Measurements from ENCODE around the gene CNOT10. TPM values are rescaled to one million over a fixed set of nuclear protein-coding genes. Genes with fewer than 3 reads are reported as not detected.
"Not testable (repeated sequence)": the region's sequence is repeated elsewhere in the genome, so short reads cannot be mapped to it uniquely, and the experiment has no call there.

The CNOT10 gene, protein sequence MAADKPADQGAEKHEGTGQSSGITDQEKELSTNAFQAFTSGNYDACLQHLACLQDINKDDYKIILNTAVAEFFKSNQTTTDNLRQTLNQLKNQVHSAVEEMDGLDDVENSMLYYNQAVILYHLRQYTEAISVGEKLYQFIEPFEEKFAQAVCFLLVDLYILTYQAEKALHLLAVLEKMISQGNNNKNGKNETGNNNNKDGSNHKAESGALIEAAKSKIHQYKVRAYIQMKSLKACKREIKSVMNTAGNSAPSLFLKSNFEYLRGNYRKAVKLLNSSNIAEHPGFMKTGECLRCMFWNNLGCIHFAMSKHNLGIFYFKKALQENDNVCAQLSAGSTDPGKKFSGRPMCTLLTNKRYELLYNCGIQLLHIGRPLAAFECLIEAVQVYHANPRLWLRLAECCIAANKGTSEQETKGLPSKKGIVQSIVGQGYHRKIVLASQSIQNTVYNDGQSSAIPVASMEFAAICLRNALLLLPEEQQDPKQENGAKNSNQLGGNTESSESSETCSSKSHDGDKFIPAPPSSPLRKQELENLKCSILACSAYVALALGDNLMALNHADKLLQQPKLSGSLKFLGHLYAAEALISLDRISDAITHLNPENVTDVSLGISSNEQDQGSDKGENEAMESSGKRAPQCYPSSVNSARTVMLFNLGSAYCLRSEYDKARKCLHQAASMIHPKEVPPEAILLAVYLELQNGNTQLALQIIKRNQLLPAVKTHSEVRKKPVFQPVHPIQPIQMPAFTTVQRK
- total RNA-seq, result 10 to 100 TPM; 44.2 to 45.8 TPM

DNA sequence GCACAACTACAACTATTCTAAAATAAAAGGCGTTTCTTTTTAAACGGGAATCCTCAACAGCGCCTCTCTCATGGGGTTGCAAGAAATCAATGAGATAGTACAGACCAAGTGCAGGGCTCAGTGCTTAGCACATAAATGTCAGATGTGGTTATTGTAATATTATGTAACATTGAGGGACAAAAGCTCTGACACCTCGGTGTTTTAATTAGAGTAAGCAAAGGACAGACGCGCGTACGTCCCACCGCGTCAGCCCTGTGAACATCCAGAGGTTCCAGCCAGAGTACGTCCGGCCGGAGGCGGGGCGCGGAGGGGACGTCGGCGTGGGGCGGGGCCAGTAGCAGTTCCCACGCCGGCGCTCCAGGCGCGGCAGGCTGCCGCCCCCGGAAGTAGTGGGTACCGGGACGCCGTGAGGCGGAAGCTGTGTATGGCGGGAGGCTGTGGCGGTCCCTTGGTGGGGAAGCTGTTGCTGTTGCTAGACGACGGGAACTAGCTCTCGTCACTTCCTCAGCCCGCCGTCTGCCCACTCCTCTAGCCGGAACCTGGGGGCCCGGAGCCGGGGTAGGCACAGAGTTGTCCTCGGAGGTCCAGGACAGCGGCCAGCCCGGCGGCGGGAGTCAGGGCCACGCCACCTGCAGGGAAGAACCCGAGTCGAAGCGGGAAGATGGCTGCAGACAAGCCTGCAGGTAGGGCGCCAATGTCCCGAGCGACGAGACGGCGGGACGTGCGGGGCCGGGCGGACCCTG lies at the start of gene CNOT10:
TSS of gene CNOT10 (plus strand) at position 389 of the 743 bp plus-strand sequence. CDS start at position 662, 273 bp downstream.
- CTCF ChIA-PET, result interaction anchor here (0.7 to 1.6 kb wide), 9 partner anchors 10 to 687 kb away, joined by 3 to 5 read pairs (median 3); partner anchors contain the start of gene DYNC1LI1
- H3K4me1 Mint-ChIP-seq, result peaks cover 35% of the 10 kb centered on the region
- POLR2A ChIA-PET, result interaction anchor here (0.7 to 1.5 kb wide), 13 partner anchors 10 to 756 kb away, joined by 3 to 5 read pairs (median 3); partner anchors contain the start of gene CMTM6
- peak within 1 kb of the TSS; percentile 92 for H3K4me3 Mint-ChIP-seq
- peaks cover 14% of the 10 kb centered on the region for H3K36me3 Mint-ChIP-seq (ENCODE audit: low read depth)
- no peaks in the 10 kb centered on the region for H3K27me3 Mint-ChIP-seq
- DNase-seq, result peak; percentile 98
- H3K9me3 Mint-ChIP-seq, result no peaks in the 10 kb centered on the region
- H3K27ac Mint-ChIP-seq, result peak within 1 kb of the TSS; percentile 85

DNA sequence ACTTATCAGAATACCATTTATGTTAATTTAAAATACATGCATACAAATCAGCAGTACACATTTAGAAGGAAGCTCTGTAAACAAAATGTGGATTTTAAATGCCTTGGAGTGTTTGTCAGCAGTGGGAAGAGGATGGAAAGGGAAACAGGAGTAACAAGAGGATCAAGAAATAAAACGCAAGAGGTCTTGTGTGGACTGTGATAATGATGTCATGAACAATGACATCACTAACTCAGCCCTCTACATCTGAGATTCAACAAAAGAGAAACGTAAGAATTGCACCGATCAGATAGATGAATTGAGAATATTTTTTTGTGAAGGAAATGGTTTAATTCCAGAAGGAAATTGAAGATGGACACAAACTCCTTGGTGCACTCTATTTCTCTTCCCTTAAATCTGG lies 44.0 kb upstream of the CNOT10 start:
- no peak for DNase-seq
- peaks cover 14% of the 10 kb centered on the region for H3K27me3 Mint-ChIP-seq
- no peak overlapping the region for H3K4me3 Mint-ChIP-seq
- H3K36me3 Mint-ChIP-seq (ENCODE audit: low read depth), result no peaks in the 10 kb centered on the region
- no peaks in the 10 kb centered on the region for H3K9me3 Mint-ChIP-seq
- ChIA-PET CTCF (no interaction called here), POLR2A (no interaction called here)
- H3K27ac Mint-ChIP-seq, result no peak overlapping the region
- no peaks in the 10 kb centered on the region for H3K4me1 Mint-ChIP-seq

DNA sequence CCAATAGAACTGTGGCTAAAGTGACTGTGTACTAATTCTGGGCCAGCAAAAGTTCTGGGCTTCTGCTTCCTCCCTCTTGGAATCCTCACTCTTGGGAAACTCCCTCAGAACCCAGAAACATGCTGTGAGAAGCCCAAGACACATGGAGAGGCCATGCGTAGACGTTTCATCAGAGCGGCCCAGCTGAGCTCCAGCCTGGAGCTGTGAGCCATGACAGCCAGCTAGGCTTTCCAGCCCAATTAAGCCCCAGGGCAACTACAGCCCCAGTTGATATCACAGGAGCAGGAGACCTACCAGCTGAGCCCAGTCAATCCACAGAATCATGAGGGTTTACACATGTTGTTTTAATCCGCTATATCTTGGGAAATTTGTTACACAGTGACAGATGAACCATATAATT lies 43.6 kb upstream of the CNOT10 start:
- Mint-ChIP-seq H3K36me3 (ENCODE audit: low read depth) (no peaks in the 10 kb centered on the region), H3K4me1 (no peaks in the 10 kb centered on the region), H3K27me3 (peaks cover 12% of the 10 kb centered on the region), H3K4me3 (no peak overlapping the region), H3K27ac (no peak overlapping the region), H3K9me3 (no peaks in the 10 kb centered on the region)
- DNase-seq, result no peak
- ChIA-PET CTCF (no interaction called here), POLR2A (no interaction called here)

DNA sequence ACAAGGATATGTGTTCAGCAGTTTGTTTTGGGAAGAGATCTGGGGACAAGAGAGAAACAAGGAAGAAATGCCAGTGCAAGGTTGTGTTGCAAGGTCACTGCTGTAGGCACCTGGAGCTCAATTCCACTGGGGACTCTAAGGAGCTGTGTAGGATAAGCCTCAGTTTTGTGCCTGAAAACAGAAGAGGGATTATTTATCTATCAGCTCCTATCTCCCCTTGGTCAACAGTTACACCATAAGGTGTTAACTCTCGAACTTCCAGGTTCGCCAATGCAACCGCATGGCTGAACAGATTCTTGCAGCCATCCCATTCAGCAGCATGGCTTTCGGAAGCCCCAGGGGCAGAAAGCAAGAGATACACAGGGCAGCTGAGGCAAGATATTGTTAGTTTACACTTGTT lies 41.6 kb upstream of the CNOT10 start:
- no peak for DNase-seq
- no peaks in the 10 kb centered on the region for H3K36me3 Mint-ChIP-seq (ENCODE audit: low read depth)
- CTCF ChIA-PET, result interaction anchor here (0.8 to 1.1 kb wide), 3 partner anchors 10 to 21 kb away, joined by 4 read pairs; no protein-coding TSS in a partner anchor
- no peak overlapping the region for H3K4me3 Mint-ChIP-seq
- POLR2A ChIA-PET, result no interaction called here
- H3K27ac Mint-ChIP-seq, result no peak overlapping the region
- no peaks in the 10 kb centered on the region for H3K4me1 Mint-ChIP-seq
- no peaks in the 10 kb centered on the region for H3K9me3 Mint-ChIP-seq
- peaks cover 10% of the 10 kb centered on the region for H3K27me3 Mint-ChIP-seq

DNA sequence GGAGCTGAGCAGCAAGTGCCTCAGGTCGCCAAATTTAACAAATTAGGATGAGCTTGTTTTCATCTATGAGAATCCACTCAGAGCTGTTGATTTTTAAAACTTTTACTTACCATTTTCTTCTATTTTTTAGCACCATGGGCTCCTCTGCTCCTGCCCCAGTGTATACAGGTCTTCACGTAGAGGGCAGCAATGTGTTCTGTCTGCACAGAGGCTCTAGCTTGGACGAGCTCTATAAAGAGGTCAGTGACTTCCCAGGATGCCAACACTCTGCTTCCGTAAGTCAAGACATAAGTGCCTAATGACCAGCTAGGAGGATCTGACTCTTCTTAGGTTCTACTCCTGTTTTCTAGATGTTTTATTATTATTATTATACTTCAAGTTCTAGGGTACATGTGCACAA lies 41.2 kb upstream of the CNOT10 start:
- Mint-ChIP-seq H3K36me3 (ENCODE audit: low read depth) (no peaks in the 10 kb centered on the region), H3K9me3 (no peaks in the 10 kb centered on the region), H3K27me3 (peaks cover 10% of the 10 kb centered on the region), H3K4me1 (no peaks in the 10 kb centered on the region), H3K4me3 (no peak overlapping the region), H3K27ac (no peak overlapping the region)
- DNase-seq, result no peak
- POLR2A ChIA-PET, result no interaction called here
- CTCF ChIA-PET, result interaction anchor here (0.8 kb wide), 1 partner anchor 21 kb away, joined by 4 read pairs; no protein-coding TSS in a partner anchor

DNA sequence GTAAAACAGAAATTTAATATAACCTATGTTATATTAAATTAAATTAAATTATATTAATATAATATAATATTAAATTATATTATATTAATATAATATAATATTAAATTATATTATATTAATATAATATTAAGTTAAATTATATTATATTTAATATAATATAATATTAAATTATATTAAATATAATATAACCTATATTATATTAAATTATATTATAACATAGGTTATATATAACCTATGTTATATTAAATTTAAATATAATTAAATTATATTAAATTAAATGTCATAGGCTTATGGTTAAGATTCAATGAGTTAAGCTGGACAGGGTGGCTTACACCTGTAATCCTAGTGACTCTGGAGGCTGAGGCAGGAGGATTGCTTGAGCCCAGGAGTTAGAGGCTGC lies 40.6 kb upstream of the CNOT10 start:
- Mint-ChIP-seq H3K4me1 (no peaks in the 10 kb centered on the region), H3K9me3 (no peaks in the 10 kb centered on the region), H3K27me3 (peaks cover 12% of the 10 kb centered on the region), H3K27ac (no peak overlapping the region), H3K4me3 (no peak overlapping the region), H3K36me3 (ENCODE audit: low read depth) (no peaks in the 10 kb centered on the region)
- POLR2A ChIA-PET, result no interaction called here
- CTCF ChIA-PET, result interaction anchor here (0.8 kb wide), 1 partner anchor 20 kb away, joined by 4 read pairs; no protein-coding TSS in a partner anchor
- DNase-seq, result no peak

DNA sequence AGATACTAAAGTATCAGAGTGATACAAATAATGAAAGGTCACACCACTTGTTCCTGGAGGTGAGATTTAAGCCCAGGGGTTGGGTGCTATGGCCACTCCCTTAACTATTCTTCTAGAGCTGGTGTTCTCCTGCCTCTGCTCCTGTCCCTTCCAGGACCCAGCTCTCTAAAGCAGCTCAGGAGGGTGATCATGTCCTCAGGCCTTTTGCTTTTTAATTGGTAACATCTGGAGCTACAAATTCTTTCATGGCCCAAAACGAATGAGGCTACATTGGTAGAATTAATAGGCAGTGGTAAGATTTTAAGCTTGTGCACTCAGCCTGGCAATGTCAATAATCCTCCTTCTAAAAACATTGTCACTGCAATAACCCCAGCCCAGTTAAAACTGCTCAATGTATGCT lies 38.2 kb upstream of the CNOT10 start:
- Mint-ChIP-seq H3K27me3 (peaks cover 6% of the 10 kb centered on the region), H3K36me3 (ENCODE audit: low read depth) (no peaks in the 10 kb centered on the region), H3K27ac (no peak overlapping the region), H3K4me1 (no peaks in the 10 kb centered on the region), H3K4me3 (no peak overlapping the region), H3K9me3 (no peaks in the 10 kb centered on the region)
- no peak for DNase-seq
- ChIA-PET CTCF (no interaction called here), POLR2A (no interaction called here)

DNA sequence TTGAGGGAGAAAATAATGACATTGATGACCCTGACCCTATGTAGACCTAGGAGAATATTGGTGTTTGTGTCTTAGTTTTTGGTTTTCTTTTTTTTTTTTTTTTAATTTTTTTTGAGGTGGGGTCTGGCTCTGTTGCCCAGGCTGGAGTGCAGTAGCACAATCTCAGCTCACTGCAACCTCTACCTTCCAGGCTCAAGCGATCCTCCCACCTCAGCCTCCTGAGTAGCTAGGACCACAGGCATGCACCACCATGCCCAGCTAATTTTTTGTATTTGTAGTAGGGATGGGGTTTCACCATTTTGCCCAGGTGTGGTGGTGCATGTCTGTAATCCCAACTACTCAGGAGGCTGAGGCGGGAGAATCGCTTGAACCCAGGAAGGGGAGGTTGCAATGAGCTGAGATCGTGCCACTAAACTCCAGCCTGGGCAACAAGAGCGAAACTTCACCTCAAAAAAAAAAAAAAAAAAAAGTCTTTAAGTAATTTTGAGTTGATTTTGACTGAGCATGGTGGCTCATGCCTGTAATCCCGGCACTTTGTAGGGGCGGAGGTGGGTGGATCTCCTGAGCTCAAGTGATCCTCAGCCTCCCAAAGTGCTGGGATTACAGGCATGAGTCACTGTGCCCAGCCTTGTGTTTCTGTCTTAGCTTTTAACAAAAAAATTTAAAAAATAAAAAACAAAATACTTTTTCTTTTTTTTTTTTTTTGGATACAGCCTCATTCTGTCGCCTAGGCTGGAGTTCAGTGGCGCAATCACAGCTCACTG lies 32.5 kb upstream of the CNOT10 start:
- H3K4me1 Mint-ChIP-seq; DNase-seq; POLR2A ChIA-PET; H3K36me3 Mint-ChIP-seq (ENCODE audit: low read depth); H3K27ac Mint-ChIP-seq; H3K4me3 Mint-ChIP-seq; H3K9me3 Mint-ChIP-seq: not testable (repeated sequence)
- peaks cover 18% of the 10 kb centered on the region for H3K27me3 Mint-ChIP-seq
- CTCF ChIA-PET, result interaction anchor here (0.7 kb wide), 1 partner anchor 13 kb away, joined by 3 read pairs; no protein-coding TSS in a partner anchor

DNA sequence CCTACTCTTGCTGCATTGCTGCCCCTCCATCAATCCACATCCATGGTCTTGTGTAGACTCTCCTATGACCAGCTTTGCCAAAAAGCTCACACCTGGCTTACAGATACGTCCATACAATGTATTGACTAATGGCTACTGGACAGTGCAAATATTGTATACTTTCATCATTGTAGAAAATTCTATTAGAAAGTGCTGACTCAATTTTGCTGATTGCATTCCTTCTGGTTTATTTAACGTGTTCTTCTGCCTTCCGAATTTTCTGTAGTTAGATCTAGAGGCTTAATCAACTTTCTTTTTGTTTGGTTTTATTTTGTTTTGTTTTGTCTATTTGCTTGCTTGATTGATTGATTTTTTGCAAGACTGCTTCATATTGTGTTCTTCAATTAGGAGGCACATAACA lies 29.8 kb upstream of the CNOT10 start:
- CTCF ChIA-PET, result no interaction called here
- Mint-ChIP-seq H3K36me3 (ENCODE audit: low read depth) (no peaks in the 10 kb centered on the region), H3K4me1 (no peaks in the 10 kb centered on the region)

DNA sequence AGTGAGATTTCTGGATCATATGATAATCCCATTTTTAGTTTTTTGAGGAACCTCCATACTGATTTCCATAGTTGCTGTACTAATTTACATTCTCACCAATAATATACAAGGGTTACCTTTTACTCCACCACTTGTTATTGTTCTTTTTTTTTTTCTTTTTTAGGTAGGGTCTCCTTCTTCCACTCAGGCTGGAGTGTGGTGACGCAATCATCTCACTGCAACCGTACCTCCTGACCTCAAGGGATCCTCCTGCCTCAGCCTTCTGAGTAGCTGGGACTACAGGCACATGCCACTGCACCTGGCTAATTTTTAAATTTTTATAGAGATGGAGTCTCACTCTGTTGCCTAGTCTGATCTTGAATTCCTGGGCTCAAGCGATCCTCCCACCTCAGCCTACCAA lies 24.4 kb upstream of the CNOT10 start:
- no peak overlapping the region for H3K4me3 Mint-ChIP-seq
- DNase-seq, result no peak
- no peaks in the 10 kb centered on the region for H3K9me3 Mint-ChIP-seq
- CTCF ChIA-PET, result no interaction called here
- POLR2A ChIA-PET, result no interaction called here
- no peaks in the 10 kb centered on the region for H3K4me1 Mint-ChIP-seq
- peaks cover 14% of the 10 kb centered on the region for H3K27me3 Mint-ChIP-seq
- no peak overlapping the region for H3K27ac Mint-ChIP-seq
- no peaks in the 10 kb centered on the region for H3K36me3 Mint-ChIP-seq (ENCODE audit: low read depth)

More for the DNA sequence above, 29.8 kb upstream of the CNOT10 start:
- Mint-ChIP-seq H3K4me3 (no peak overlapping the region), H3K9me3 (no peaks in the 10 kb centered on the region), H3K27ac (no peak overlapping the region), H3K27me3 (peaks cover 16% of the 10 kb centered on the region)
- POLR2A ChIA-PET, result no interaction called here
- DNase-seq, result no peak

DNA sequence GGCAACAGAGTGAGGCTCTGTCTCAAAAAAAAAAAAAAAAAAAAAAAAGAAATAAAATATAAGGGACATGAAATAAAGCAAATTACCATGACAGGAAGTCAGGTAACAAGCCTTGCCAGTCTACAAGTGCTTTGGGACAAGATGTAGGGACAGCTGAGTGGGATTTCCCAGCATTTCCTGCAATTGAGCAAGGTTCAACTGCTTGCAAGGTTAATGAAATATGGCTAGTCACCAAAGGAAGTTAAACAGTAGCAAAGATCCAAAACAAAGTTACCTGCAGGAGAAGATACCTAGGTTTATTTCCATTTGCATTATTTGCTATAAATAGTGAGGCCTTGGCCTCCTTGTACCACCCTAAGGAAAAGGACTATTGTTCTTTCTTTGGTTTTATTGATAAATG lies 22.3 kb upstream of the CNOT10 start:
- no peaks in the 10 kb centered on the region for H3K9me3 Mint-ChIP-seq
- POLR2A ChIA-PET, result no interaction called here
- no peaks in the 10 kb centered on the region for H3K4me1 Mint-ChIP-seq
- H3K27me3 Mint-ChIP-seq, result peaks cover 2% of the 10 kb centered on the region
- DNase-seq, result no peak
- no peak overlapping the region for H3K4me3 Mint-ChIP-seq
- H3K27ac Mint-ChIP-seq, result no peak overlapping the region
- no peaks in the 10 kb centered on the region for H3K36me3 Mint-ChIP-seq (ENCODE audit: low read depth)
- CTCF ChIA-PET, result interaction anchor here (0.7 to 1.6 kb wide), 3 partner anchors 33 to 524 kb away, joined by 3 to 4 read pairs (median 3); no protein-coding TSS in a partner anchor

DNA sequence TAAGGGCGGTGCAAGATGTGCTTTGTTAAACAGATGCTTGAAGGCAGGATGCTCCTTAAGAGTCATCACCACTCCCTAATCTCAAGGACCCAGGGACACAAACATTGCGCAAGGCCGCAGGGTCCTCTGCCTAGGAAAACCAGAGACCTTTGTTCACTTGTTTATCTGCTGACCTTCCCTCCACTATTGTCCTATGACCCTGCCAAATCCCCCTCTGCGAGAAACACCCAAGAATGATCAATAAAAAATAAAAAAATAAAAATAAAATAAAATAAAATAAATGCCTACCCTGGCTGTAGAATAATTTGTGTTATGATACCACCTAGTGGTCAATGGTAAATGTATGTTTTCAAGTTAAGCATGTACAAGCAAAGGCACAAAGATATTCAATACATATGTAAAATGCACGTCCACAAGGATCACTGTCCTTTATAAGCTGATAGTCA lies 20.3 kb upstream of the CNOT10 start:
- CTCF ChIA-PET, result interaction anchor here (0.6 to 1.3 kb wide), 4 partner anchors 21 to 731 kb away, joined by 3 to 4 read pairs (median 4); no protein-coding TSS in a partner anchor
- H3K4me3 Mint-ChIP-seq; DNase-seq; H3K4me1 Mint-ChIP-seq; H3K27me3 Mint-ChIP-seq; H3K36me3 Mint-ChIP-seq (ENCODE audit: low read depth); H3K9me3 Mint-ChIP-seq; POLR2A ChIA-PET; H3K27ac Mint-ChIP-seq: not testable (repeated sequence)
